NK-92 (cell line): ENCODE data around the gene RNF125.
"Not testable (repeated sequence)": the region's sequence is repeated elsewhere in the genome, so short reads cannot be mapped to it uniquely, and the experiment has no call there.

ENCODE experiments used
- DNase-seq: peaks from one replicate; lab custom pipeline; 2025; ENCODE audit not compliant: unreplicated experiment; lab: John Stamatoyannopoulos, UW

The RNF125 gene

DNA sequence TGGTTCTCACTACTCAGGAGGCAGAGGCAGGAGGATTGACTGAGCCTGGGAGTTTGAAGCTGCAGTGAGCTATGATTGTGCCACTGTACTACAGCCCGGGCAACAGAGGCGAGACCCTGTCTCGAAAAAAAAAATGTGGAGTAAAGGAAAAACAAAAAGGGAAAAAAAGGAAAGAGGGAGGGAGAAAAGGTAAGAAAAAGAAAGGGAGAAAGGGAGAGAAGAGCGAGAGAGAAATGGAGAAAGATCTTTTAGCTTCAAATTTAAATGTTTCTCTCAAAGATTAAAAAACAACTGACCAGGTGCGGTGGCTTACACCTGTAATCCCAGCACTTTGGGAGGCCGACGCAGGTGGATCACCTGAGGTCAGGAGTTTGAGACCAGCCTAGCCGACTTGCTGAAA is 65.2 kb downstream of the RNF125 start:
- no peak for DNase-seq

DNA sequence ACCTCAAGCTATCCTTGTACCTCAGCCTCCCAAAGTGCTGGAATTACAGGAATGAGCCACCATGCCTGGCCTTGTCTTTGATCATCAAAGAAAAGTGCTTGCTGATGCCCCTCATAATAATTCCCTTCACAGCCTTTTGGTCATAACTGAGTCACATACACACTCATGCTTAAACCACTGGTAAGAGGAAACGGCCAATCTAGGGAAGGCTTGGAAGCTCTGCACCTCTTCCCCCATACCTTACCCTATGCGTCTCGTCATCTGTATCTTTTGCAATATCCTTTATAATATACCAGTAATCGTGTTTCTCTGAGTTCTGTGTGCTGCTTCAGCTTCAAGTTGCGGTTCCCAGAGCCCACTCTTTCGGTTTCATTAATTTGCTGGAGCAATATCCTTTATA is 68.3 kb downstream of the RNF125 start:
- DNase-seq = no peak

DNA sequence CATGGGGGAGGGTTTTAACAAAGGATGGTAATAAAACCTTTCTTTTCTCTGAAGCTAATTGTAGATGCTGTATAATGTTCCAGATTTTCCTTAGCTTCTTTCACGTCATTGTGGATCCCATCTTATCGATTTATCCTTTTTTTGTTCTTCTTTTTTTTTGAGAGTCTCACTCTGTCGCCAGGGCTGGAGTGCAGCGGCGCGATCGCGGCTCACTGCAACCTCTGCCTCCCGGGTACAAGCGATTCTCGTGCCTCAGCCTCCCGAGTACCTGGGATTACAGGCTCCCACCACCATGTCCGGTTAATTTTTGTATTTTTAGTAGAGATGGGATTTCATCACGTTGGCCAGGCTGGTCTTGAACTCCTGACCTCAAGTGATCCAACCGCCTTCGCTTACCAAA is 72.2 kb downstream of the RNF125 start:
- DNase-seq = not testable (repeated sequence)

DNA sequence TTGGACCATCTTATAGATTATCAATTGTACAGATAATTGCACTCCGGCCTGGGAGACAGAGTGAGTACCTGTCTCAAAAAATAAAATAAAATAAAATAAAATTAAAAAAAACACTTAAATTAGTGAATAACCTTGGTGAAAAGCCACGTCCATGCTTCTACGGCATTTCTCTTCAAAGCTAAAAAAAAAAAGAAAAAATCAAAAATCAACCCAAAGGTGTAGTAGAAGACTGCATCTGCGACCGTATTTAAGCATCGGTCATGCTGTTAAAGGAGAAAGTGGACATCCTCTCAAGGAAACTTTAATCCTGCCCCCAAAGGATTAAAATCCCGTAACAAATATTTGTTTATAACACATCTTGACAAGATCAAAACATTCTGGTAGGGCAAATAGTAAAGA is 72.7 kb downstream of the RNF125 start:
- no peak for DNase-seq

DNA sequence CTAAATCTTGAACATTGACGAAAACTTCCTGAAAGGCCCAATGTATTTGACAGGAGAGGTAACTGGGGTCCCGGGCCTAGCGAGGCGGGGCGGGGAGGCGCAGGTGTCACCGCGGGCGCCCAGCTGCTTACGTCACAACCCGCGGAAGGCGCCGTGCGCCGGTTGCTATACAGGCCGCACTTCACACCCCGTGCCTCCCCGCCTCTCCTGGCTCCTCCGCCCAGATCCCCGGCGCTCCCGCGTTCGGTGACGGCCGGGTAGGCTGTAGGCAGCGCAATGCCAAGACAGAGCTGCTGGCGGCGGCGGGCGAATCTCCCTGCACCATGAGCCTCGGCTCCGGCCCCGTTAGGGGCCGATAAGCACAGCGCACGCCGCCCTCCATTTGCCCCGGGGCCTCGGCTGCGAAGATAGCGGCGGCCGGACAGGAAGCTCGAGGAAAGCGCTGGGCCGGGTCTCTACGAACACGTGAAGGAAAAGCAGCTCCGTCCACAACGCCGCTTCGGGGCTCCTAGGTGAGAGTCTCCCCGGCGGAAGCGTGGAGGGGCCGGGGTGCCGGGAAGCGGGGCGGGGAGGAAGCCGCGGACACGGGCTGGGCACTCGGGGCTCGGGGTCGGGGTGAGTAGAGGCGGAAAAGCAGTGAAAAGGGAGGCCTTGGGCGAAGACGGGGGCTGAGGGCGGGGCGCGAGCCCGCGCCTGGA is 73.2 kb downstream of the RNF125 start, which contains the start of gene RNF138:
Gene RNF138, plus strand, starts transcription at position 151 of the 698 bp plus-strand sequence. CDS start 903 bp downstream, outside the sequence.
- peak; percentile 12 for DNase-seq

DNA sequence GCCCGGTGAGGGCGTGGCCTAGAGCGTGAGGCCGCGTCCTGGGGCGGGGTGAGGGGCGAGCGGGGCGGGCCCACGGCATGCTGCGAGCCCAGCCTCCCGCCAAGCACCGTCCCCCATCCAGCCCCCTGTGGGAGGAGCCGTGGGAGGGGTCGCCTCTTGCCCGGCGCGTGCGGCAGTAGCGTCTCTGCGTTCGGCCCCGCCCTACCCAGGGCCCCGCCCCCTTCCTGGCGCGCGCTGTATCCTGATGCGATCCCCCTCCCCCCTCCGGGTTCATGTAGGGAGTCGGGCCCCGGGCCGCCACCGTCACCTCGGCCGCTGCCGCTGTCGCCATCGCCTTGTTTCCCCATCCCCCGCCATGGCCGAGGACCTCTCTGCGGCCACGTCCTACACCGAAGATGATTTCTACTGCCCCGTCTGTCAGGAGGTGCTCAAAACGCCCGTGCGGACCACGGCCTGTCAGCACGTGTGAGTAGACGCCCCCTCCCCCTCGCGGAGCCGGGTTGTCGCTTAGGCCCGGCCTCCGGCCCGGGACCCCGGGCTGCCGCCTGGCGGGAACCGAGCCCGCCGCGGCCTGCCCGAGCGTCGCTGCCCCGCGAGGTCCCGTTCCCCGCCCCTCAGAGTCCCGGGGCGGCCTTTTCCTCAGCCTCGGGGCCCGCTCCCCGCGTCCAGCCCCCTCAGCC is 73.9 kb downstream of the RNF125 start:
- peak; percentile 87 for DNase-seq

GRCh38 chr18:32093102-32093511 is 74.5 kb downstream of the RNF125 start:
- no peak for DNase-seq

- no peak for DNase-seq
Observed at GRCh38 chr18:32093523-32093922, 74.9 kb downstream of the RNF125 start.

- no peak for DNase-seq
Observed at GRCh38 chr18:32095192-32095899, 76.7 kb downstream of the RNF125 start.

DNA sequence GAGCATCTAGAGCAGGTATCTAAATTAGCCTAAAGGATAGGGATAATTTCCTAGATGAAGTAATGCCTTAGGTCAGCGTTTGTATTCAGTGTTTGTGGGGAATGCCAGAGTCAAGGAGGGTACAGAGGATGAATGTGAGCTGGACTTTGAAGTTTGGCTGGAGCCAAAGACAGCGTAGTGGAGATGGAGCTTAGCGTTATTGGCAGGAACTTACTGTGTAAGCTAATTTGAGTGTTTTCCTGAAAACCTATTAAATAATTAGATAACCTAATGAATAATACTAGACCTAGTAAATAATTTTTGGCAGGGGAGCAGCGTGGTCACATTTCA is 77.2 kb downstream of the RNF125 start:
- no peak for DNase-seq

DNA sequence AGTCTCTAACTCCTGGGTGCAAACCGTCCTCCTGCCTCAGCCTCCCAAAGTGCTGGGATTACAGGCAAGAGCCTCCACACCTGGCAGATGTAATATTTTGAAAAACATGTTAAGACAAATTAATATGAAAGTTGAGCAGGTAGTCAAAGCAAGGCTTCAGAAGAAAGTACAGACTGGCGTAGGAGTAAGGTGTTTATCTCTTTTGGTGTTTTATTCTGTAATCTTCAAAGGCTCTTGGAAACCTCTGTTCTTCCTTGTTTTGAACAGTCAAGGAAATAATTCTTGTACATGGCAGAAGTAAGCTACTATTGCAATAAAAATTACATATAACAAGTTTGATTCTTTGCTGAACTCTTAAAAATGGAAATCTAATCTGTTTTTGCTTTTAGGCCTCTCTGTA is 78.3 kb downstream of the RNF125 start:
- no peak for DNase-seq

GRCh38 chr18:32104516-32104915 is 85.9 kb downstream of the RNF125 start:
- no peak for DNase-seq

GRCh38 chr18:32110005-32110404 is 91.4 kb downstream of the RNF125 start:
- no peak for DNase-seq

GRCh38 chr18:32111706-32112105 is 93.1 kb downstream of the RNF125 start:
- no peak for DNase-seq

DNA sequence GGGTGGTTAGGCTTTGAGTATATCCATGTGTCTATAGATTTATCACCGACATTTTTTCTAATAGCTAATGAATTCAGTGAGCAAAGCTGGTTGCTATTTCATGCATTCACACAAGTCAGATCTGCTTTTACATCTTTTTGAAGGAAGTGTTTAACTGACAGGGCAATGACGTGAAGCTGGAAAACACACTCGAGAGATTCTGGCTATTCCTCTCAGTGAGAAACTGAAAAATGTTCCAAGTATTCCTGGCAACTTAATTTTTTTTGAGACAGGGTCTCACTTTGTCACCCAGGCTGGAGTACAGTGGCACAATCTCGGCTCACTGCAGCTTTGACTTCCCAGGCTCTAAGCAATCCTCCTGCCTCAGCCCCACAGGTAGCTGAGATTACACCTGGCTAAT is 94.2 kb downstream of the RNF125 start:
- DNase-seq = no peak

DNA sequence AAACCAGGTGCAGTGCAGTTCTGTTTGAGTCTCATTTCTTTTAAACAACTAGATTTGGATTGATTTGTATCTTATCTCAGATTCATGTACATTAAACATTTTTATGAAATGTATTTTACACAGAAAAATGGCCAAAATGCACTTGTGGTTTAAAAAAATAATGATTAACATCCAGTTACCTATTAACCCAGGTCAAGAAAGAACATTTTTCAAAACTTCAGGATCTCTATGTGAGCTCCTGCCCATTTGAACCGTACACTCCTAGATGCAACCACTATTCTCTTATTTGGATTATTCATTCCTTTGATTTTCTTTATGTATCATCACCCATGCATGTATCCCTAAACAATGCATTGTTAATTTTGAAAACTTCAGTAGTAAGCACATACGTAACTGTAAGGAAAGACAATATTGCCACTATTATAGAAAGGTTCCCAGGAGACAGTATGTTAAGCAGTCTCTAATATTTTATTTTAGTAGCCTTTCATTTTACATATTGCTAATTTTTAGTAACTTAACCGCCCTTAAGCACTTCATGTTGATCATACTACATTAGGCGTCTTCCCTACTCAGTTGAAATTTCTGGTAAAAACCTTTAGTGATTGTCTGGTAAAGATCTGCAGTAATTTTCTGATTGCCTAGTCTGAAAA is 95.8 kb downstream of the RNF125 start:
- DNase-seq = no peak

DNA sequence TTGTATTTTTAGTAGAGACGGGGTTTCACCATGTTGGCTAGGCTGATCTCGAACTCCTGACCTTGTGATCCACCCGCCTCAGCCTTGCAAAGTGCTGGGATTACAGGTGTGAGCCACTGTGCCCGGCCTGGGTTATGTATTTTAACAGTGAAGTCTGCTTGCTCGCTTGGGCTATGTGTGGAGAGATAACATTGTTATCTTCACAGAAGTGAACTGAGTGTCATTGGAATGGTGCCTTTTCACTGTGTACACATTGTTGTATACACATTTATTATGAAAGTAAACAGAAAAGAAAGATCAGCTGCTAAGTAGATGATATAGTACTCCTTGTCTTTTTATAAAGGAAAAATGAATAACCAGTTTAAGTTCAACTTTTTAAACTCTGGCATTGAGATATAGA is 103.4 kb downstream of the RNF125 start:
- DNase-seq = no peak
